Right lung (tissue), 5 donors: Measurements from ENCODE around the gene FPR2. TPM values are rescaled to one million over a fixed set of nuclear protein-coding genes. Genes with fewer than 3 reads are reported as not detected.
"Not testable (repeated sequence)": the region's sequence is repeated elsewhere in the genome, so short reads cannot be mapped to it uniquely, and the experiment has no call there.

Experiments used
- DNase-seq, 2 donors: peaks; one replicate each; pipeline ENCODE4 v3.0.0-alpha.2; 2013
- polyA plus RNA-seq, 5 donors: library from polyadenylated mRNA; unstranded; fragments of 120-200 nt; gene quantifications; one replicate each; pipeline versions ENCODE4 v1.2.1 to v1.2.3, GENCODE V29; 2013; ENCODE audit warnings: inconsistent platforms in 1 of 5, low replicate concordance in 1 of 5; ENCODE audit not compliant: insufficient read length in 5 of 5, insufficient read depth in 1 of 5

FPR2 gene
- polyA plus RNA-seq, 5 donors: 0.18 to 0.45 (median 0.33) TPM

DNA sequence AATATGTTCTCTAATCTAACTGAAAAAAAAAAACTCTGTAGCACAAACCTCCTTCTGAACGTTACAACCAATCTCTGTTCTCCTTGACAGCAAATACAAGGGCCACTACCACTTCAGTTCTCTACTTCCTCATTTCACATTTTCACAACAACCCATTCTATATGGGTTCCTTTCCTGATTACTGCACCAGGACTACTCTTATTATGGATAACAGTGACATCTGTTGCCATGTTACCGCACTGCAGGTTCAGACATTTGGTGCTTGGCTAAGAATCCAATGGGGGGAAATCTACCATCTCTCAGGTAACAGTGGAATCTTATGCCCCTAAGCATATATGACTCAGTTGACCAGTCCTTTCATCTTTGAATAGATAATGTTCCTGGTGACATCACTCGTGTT lies 22.4 kb downstream of the FPR2 start:
- no peak for DNase-seq

- no peak for DNase-seq
Measured at GRCh38 chr19:51784109-51784785, 23.3 kb downstream of the FPR2 start.

- no peak for DNase-seq
Measured at GRCh38 chr19:51784922-51785690, 24.1 kb downstream of the FPR2 start.

DNA sequence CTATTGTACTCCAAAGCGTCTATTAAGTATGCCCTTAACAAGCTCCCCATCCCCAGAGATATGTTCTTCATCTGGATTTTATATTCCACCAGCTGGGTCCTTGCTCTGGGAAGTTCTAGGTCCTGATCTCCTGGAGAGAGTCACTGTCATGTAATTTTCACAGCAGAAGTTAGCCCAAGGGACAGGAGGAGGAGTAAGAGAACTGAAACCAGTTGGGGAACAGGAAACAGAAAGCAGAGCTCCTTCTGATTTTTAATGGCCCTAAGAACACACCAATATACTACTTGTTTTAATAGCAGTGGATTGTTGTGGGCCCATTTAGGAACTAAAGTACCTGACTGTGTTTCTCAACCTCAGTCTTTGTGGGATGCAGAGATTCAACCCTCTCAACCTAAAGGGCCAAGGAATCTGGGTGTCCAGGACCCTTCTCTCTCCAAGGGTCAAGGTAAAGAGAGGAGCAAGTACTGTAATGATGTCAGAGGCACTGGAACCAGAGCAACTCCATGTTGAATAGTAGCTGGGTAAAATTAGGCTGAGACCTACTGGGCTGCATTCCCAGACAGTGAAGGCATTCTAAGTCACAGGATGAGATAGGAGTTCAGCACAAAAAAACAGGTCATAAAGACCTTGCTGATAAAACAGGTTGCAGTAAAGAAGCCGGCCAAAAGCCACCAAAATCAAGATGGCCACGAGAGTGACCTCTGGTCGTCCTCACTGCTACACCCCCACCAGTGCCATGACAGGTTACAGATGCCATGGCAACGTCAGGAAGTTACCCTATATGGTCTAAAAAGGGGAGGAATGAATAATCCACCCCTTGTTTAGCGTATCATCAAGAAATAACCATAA lies 25.9 kb downstream of the FPR2 start:
- no peak for DNase-seq

GRCh38 chr19:51788029-51788428 lies 27.0 kb downstream of the FPR2 start:
- DNase-seq: no peak

DNA sequence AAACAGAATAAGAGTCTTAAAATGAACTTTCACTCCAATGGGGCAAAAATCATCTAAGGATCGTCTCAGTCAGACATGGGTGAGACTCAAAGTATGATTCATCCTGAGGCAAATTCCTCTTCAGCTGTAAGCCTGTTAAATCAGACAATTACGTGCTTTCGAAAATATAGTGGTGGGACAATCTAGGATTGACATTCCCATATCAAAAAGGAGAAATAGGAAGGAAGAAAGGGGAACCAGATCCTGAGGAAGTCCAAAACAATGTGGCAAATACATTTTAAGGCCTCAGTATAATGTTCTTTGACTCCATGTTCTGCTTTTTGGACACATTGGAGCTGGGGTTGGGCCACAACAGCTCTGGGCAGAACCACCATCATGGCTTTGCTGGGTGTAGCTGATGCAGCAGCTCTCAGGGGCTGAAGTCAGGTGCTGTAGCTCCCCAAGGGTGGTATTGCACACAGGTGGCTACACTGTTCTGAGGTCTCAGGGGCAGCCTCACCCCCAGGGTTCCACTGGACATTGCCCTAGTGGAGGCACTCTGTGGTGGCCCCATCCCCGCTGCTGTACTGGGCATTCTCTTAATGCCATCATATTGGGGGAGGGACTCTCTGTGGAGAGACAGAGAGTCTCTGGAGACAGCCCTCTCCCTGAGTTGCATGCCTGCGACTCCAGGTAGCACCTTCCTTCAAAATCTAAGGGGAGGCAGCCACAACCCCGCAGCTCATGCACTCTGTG lies 28.2 kb downstream of the FPR2 start:
- no peak for DNase-seq

- DNase-seq: no peak
Measured at GRCh38 chr19:51792932-51793331, 32.0 kb downstream of the FPR2 start.

DNA sequence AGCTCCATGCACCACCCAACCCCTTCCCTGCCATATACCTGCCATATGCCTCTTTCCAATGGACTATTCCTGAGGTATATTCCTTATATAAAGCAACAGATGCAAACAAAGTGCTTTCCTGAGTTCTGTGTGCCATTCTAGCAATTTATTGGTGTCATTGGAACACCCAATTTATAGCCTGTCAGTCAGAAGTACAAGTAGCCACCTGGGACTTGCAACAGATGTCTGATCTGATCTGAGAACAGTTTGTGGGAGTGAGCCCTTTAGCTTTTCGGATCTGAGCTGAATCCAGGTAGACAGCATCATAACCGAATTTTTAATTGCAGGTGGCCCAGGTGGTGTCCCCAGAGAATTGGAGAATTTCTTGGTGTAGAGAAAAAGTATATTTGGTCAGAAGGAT lies 33.0 kb downstream of the FPR2 start:
- DNase-seq: no peak

GRCh38 chr19:51794885-51795490 lies 34.0 kb downstream of the FPR2 start, which contains the start of gene FPR3:
TSS of gene FPR3 (plus strand) at chr19:51795157. CDS start at chr19:51823749, 28,592 bp downstream.
- DNase-seq: no peak

DNA sequence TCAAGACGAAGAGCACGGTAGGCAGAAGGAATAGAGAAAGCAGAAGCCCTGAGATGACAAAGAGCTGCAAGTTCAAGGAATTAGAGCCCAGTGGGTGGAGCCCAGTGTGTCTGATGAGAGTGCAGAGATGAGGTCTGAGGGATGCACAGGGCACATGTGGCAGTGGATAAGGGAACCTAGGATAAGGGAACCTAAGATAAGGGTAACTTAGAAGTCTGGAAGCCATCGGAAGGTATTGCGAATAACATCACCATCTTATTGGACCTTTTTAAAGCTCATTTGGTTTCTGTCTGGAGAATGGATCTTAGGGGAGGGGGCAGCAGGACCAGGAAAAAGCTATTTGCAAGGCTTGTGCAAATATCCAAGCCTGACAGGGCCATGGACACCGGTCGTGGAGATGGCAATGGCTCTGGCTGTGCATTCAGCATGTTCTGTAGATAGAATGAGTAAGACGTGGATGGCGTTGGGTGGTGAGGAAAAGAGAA lies 35.3 kb downstream of the FPR2 start:
- DNase-seq: no peak

DNA sequence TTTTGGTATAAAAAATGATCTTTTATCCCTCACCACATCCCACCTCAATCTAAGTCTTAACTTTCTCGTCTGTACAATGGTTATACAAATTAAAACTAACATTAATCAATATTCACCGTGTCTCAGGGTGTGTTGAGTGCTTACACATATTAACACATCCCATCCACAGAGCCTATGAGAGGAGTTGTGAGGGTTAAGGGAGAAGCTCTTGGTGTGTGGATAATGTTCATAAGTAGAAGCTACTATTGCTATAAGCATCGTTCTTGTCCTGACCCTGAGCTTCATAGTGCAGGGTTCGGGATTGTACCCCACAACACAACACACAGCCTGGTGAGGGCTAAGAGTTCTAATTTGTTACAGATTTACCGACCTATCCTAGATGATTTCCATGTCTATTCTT lies 36.5 kb downstream of the FPR2 start:
- DNase-seq: no peak

GRCh38 chr19:51798062-51798461 lies 37.1 kb downstream of the FPR2 start:
- DNase-seq: no peak

GRCh38 chr19:51799034-51799773 lies 38.2 kb downstream of the FPR2 start:
- peak; percentile 82 to 88 for DNase-seq

GRCh38 chr19:51799774-51800472 lies 38.9 kb downstream of the FPR2 start:
- no peak for DNase-seq

- peak; percentile 74 to 75 for DNase-seq
Measured at GRCh38 chr19:51800473-51801244, 39.7 kb downstream of the FPR2 start.

DNA sequence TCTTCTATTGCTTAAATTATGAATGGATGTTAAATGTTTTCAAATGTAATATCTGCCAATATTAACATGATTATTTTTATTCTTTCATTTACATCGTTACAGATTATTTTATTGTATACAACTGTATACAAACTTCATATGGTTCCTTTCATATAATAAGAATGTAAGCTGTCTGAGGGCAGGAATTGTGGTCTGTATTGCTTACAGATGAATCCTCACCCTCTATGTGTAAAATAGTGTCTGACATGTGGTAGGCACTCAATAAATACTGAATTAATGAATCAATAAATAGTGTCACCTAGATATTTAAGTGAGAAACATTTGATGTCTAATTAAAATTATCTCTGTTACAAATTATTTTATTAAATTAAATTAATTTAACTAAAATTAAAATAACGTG lies 41.8 kb downstream of the FPR2 start:
- DNase-seq: no peak

DNA sequence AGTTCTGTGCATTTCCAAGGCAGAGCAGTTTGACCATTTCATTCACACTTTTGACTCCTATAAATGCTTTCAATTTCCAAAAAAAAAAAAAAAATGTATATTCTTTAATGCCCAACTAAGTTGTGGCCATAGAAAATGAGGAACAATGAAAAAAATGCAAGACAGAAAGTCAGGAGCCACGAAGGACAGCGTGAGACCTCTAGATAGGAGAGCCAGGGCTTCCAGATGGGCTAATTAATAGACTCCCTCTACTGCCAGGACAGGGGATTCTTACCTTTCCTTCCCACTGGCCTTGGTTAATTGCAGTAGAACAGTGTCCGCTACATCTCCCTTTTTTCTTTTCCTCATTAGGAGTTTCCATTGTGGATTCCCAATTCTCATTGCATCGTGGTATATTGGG lies 42.5 kb downstream of the FPR2 start:
- no peak for DNase-seq

GRCh38 chr19:51803967-51804366 lies 43.0 kb downstream of the FPR2 start:
- no peak for DNase-seq

GRCh38 chr19:51804789-51805188 lies 43.8 kb downstream of the FPR2 start:
- DNase-seq: not testable (repeated sequence)
